GM19025 (cell line): ENCODE measurements around the gene SMIM34.
A peak's percentile ranks its signal among the peaks of the same experiment; 100 is the strongest.
"Not testable (repeated sequence)": the region's sequence is repeated elsewhere in the genome, so short reads cannot be mapped to it uniquely, and the experiment has no call there.

ENCODE experiments used
- ATAC-seq: cut with Tn5 transposase; IDR thresholded peaks from one replicate; pipeline ENCODE4 v1.9.1; 2021; ENCODE audit warnings: mild to moderate bottlenecking, low read depth, moderate library complexity; ENCODE audit not compliant: unreplicated experiment

Gene SMIM34, protein sequence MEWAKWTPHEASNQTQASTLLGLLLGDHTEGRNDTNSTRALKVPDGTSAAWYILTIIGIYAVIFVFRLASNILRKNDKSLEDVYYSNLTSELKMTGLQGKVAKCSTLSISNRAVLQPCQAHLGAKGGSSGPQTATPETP

DNA sequence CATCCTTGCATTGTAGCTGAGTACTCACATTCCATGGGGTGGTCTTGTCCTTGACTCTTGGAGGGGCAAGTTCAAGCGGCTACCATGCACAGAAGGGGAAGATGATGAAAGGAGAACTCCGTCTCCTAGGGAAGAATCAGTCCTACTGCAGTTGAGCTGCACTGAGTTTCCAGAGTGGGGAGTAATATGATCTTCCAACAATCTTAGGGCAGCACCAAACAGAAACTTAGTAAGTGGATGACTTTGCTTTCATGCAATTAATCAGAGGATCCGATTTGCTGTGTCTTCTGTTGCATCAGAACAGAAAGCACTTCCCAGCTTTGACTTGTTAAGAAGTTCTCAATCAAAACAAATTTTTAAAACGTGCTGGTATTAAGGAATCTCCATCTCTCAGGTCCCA lies at the start of gene SMIM34:
SMIM34 (minus strand) TSS at position 147 of the 400 bp plus-strand sequence; CDS start at position 35, 112 bp downstream.
- ATAC-seq = not testable (repeated sequence)

DNA sequence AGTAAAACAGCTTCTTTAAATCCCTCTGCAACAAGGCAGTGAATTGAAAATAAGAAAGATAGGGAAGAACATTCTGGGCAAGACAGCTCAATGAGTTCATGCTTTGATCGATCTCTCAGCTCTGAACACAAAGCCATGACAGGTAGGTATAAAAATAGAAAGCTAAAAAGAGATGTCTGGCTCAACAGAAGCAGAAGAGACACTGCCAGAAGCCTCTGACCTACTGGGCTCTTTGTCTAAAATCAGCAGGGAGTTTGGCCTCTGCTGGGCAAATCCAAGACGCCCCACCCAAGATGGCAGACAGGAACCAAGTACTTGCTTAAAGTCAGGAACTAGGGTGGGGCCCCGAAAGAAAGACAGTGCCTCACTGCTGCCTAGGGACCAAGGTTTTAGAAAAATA lies 43.6 kb upstream of the SMIM34 start:
- not testable (repeated sequence) for ATAC-seq

DNA sequence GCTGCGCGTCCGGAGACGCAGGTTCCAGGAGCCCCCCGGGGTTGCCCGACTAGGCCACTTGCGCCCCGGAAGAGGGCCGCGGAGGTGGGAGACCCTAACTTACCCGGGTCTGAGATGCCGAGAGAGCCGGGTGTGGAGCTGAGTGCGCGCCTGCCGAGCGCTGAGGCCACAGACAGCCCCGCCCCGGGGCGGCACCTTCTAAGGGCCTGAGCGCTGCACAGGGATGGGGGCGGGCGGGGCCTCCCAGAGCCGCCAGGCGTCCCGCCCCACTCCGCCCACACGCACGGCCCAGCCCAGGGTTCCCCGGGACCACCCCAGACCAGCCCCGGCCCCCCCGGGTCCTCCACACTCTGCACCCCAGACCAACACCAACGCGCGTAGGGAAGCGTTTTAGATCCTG lies 35.7 kb upstream of the SMIM34 start:
- not testable (repeated sequence) for ATAC-seq

DNA sequence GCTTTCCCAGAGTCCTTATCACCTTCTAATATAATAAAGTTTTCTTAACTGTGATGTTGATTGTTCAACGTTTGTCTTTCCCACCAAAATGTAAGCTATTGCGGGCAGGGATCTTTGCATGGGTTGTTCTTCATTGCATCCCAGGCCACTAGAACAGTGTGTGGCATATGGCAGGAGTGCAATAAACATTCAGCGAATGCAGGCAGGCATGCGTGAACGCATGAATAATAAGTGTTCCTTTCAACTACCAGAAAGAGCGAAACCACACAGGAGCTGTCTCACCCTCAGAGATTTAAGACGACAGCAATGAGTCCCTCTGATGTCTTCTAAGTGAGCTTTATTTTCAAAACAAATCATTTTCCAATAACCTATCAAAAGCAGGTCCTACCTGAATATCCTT lies 34.5 kb upstream of the SMIM34 start:
- ATAC-seq = not testable (repeated sequence)

DNA sequence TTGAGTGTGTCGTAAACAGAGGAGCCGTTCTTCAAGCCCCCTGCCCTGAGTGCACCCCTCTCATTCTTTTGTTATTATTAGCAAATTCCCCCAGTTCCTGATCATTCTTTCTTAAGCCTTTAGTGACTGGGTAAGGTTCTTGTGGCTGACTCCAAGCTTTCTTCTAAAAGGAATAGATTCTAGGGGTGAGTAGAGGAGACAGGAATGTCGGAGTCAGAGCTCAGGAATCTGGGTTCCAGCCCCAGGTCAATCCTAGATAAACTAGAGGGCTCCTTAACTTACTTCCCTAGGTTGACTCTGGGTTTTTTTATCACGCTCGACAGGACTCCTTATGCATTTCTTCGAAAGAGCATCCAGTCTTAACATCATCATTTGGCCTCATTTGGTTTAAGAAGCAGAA lies 32.4 kb upstream of the SMIM34 start:
- ATAC-seq = not testable (repeated sequence)

DNA sequence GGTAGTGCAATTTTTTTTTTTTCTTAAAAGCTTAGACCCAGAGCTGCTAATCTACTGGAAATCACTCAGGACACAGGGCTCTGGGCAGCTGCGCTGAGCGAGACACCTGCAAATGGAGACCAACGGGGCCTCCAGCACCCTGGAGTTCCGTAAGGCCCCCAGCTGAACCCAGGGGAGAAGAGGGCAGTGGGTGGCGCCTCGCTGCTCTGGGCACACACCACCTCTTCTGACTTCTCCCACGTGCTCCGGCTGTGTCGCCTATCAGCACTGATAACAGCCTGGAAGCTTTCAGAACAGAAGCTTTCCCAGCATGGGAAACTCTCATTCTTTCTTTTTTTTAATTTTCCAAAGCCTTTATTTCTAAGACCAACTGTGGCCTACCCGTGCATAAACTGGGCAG lies 31.9 kb upstream of the SMIM34 start:
- ATAC-seq = not testable (repeated sequence)

- ATAC-seq = not testable (repeated sequence)
Observed at GRCh38 chr21:34447018-34447417, 23.3 kb upstream of the SMIM34 start.

DNA sequence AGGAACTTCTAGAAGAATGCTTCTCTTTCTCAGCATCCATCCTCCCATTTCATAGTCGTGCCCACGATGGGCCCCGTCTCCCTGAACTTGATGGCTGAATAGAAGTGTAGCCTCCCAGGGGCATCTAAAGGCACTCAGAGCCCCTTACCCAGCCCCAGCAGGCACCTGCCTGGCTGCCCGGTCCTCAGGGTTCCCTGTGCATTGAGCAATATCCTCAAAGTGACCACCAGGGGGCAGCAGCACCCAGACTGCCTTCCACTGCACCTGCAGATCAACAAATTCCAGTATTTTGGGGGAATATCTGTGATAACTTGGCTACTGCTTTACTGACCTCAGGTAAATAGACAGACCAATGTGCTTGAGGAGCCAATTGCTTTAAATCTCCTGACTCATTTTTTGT lies 19.7 kb upstream of the SMIM34 start:
- ATAC-seq = not testable (repeated sequence)

DNA sequence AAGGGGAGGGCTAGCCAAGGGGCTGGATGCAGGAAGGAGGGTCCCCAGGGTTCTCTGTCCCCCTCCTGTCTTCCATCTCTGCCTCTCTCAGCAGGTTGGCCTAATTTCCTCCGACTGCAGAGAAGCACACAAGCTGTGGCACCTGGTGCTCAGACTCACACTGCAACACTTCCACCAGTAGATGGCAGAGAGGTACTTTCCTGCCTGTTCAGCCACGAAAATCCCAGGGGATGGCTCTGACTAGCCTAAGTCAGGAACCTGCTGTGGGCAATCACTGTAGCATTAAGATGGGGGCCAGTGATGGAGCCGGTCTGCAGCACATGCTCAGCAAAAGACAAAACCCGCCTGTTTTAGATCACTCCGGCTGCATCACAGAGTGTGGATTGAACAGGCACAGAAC lies 6.0 kb upstream of the SMIM34 start:
- not testable (repeated sequence) for ATAC-seq

- ATAC-seq = not testable (repeated sequence)
Observed at GRCh38 chr21:34428441-34428840, 4.7 kb upstream of the SMIM34 start.

- not testable (repeated sequence) for ATAC-seq
Observed at GRCh38 chr21:34427339-34427738, 3.6 kb upstream of the SMIM34 start.

GRCh38 chr21:34417448-34418077 lies 6.2 kb downstream of the SMIM34 start:
- not testable (repeated sequence) for ATAC-seq

GRCh38 chr21:34407294-34407693 lies 16.5 kb downstream of the SMIM34 start:
- ATAC-seq = not testable (repeated sequence)

DNA sequence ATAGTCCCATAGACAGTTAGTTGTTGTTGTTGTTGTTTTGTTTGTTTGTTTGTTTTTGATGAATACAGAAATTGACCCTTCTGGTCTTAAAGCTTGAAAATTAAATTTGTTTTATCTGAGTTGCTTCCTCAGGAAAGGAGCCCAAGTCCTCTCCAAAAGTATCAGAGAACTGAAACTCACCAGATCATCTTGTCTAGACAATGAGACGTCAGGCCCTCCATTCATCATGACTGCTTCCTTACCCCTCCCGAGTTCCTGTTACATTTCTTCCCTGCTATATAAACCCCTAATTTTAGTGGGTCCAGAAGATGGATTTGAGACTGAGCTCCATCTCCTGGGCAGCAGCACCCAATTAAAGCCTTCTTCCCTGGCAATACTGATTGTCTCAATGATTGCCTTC lies 17.1 kb downstream of the SMIM34 start:
- not testable (repeated sequence) for ATAC-seq

DNA sequence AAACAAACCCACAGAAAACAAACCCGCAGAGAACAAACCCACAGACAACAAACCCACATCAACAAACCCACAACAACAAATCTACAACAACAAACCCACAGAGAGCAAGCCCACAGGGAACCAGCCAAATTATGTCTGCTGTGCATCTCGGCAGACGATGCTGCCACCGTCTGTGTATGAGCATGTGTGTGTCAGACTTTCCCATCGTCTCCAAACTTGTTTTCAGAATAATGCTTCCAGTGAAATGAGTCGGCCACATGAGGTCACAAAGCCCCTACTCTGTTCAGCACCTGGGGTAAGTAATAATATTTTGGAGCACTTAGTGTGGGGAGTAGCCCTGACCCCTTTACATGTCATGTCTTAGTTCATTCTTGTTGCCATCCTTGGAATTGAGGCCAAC lies 17.6 kb downstream of the SMIM34 start:
- ATAC-seq = not testable (repeated sequence)

GRCh38 chr21:34405686-34406085 lies 18.1 kb downstream of the SMIM34 start:
- ATAC-seq = not testable (repeated sequence)

DNA sequence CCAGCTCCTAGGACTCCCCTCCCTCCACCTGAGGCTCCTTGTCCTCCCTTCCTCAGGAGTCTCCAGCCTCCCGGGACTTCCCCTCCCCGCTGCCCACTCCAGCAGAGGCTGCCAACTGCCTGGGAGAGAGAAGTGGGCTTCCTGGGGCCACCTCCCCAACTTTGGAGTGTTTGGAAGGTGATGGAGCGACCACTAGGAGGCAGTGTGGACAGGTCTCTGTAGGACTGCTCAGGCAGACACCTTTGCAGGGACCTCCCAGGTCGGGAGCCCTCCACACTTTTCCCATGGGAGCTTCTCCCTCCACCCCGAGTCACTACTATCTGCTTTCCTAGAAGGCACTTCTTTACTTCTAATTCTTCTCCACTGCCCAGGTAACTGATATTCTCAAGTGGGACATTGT lies 19.0 kb downstream of the SMIM34 start:
- not testable (repeated sequence) for ATAC-seq

GRCh38 chr21:34400522-34400921 lies 23.2 kb downstream of the SMIM34 start:
- ATAC-seq = not testable (repeated sequence)

- ATAC-seq = peak; percentile 99
Observed at GRCh38 chr21:34383724-34384415, 39.9 kb downstream of the SMIM34 start.

DNA sequence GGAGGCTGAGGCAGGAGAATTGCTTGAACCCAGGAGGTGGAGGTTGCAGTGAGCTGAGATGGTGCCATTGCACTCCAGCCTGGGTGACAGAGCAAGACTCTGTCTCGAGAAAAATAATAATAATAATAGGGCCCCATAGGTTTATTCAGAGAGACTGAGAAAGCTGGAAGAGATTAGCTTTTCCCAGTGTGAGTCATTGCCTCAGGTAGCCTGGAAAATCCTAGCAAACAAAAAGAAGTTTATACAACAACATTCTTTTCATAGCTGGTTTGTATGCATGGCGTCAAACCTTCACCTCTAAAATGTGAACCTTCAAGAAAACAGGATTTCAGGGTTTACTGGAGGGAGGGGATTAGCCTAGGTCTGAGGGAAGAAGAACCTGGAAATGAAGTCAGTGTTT lies 40.6 kb downstream of the SMIM34 start:
- ATAC-seq = not testable (repeated sequence)

- peak; percentile 50 for ATAC-seq
Observed at GRCh38 chr21:34375619-34375972, 48.2 kb downstream of the SMIM34 start.
